ENCODE measurements around the gene KCTD5.

The KCTD5 gene

GRCh38 chr16:2698103-2698870 is 16.0 kb downstream of the KCTD5 start:
- DNase-seq: no peak

- DNase-seq: no peak
Observed at GRCh38 chr16:2698965-2699750, 16.8 kb downstream of the KCTD5 start.

- DNase-seq: no peak
Observed at GRCh38 chr16:2699791-2700600, 17.7 kb downstream of the KCTD5 start.

GRCh38 chr16:2700786-2701185 is 18.5 kb downstream of the KCTD5 start:
- DNase-seq: no peak

- no peak for DNase-seq
Observed at GRCh38 chr16:2701272-2701671, 18.9 kb downstream of the KCTD5 start.

- no peak for DNase-seq
Observed at GRCh38 chr16:2701713-2702437, 19.6 kb downstream of the KCTD5 start.

- no peak for DNase-seq
Observed at GRCh38 chr16:2702438-2702825, 20.1 kb downstream of the KCTD5 start.

GRCh38 chr16:2702871-2703745 is 20.8 kb downstream of the KCTD5 start:
- DNase-seq: no peak

GRCh38 chr16:2704166-2704982 is 22.1 kb downstream of the KCTD5 start:
- DNase-seq: no peak

GRCh38 chr16:2704983-2705275 is 22.6 kb downstream of the KCTD5 start:
- no peak for DNase-seq

GRCh38 chr16:2705351-2705750 is 23.0 kb downstream of the KCTD5 start:
- no peak for DNase-seq

GRCh38 chr16:2706085-2706484 is 23.8 kb downstream of the KCTD5 start:
- no peak for DNase-seq

GRCh38 chr16:2706611-2707311 is 24.4 kb downstream of the KCTD5 start:
- DNase-seq: no peak

- DNase-seq: no peak
Observed at GRCh38 chr16:2707368-2708289, 25.3 kb downstream of the KCTD5 start.

- no peak for DNase-seq
Observed at GRCh38 chr16:2708290-2708639, 25.9 kb downstream of the KCTD5 start.

- no peak for DNase-seq
Observed at GRCh38 chr16:2708955-2709587, 26.7 kb downstream of the KCTD5 start.

GRCh38 chr16:2709588-2709984 is 27.3 kb downstream of the KCTD5 start:
- DNase-seq: no peak

- DNase-seq: no peak
Observed at GRCh38 chr16:2710021-2710710, 27.8 kb downstream of the KCTD5 start.
